NK-92 (cell line): ENCODE results near the gene SLC4A3.

ENCODE experiments used
- DNase-seq: peaks from one replicate; lab custom pipeline; 2025; ENCODE audit not compliant: unreplicated experiment; lab: John Stamatoyannopoulos, UW

The SLC4A3 gene

GRCh38 chr2:219627103-219628100 is at the start of gene SLC4A3:
TSS of gene SLC4A3 (plus strand) at chr2:219627630. CDS start at chr2:219627993, 363 bp downstream.
- no peak for DNase-seq

- no peak for DNase-seq
These were observed 48.4 kb upstream of the SLC4A3 start for GRCh38 chr2:219578811-219579613.

- DNase-seq, result no peak
These were observed 46.1 kb upstream of the SLC4A3 start for GRCh38 chr2:219581346-219581745.

- no peak for DNase-seq
These were observed 36.3 kb upstream of the SLC4A3 start for GRCh38 chr2:219591091-219591490.

GRCh38 chr2:219592736-219593135 is 34.7 kb upstream of the SLC4A3 start:
- DNase-seq, result no peak

GRCh38 chr2:219593154-219593553 is 34.3 kb upstream of the SLC4A3 start:
- no peak for DNase-seq

- no peak for DNase-seq
These were observed 32.2 kb upstream of the SLC4A3 start for GRCh38 chr2:219595256-219595655.

GRCh38 chr2:219596954-219597551 is 30.4 kb upstream of the SLC4A3 start:
- DNase-seq, result no peak

GRCh38 chr2:219597552-219598307 is 29.7 kb upstream of the SLC4A3 start, which contains the start of gene STK11IP:
TSS of gene STK11IP (plus strand) at chr2:219597857. CDS start at chr2:219598120, 263 bp downstream.
- peak; percentile 35 for DNase-seq

- DNase-seq, result no peak
These were observed 28.9 kb upstream of the SLC4A3 start for GRCh38 chr2:219598308-219599078.

- DNase-seq, result no peak
These were observed 23.7 kb upstream of the SLC4A3 start for GRCh38 chr2:219603771-219604170.

- no peak for DNase-seq
These were observed 21.8 kb upstream of the SLC4A3 start for GRCh38 chr2:219605607-219605954.

GRCh38 chr2:219607931-219608330 is 19.5 kb upstream of the SLC4A3 start:
- DNase-seq, result no peak

GRCh38 chr2:219608399-219608964 is 18.9 kb upstream of the SLC4A3 start:
- DNase-seq, result no peak

- DNase-seq, result no peak
These were observed 18.2 kb upstream of the SLC4A3 start for GRCh38 chr2:219609149-219609750.

- no peak for DNase-seq
These were observed 16.1 kb upstream of the SLC4A3 start for GRCh38 chr2:219611306-219611705.

GRCh38 chr2:219611866-219612576 is 15.4 kb upstream of the SLC4A3 start:
- DNase-seq, result no peak

GRCh38 chr2:219612577-219613286 is 14.7 kb upstream of the SLC4A3 start:
- no peak for DNase-seq
